Measurements from ENCODE around the gene DUSP22.

DUSP22 gene

DNA sequence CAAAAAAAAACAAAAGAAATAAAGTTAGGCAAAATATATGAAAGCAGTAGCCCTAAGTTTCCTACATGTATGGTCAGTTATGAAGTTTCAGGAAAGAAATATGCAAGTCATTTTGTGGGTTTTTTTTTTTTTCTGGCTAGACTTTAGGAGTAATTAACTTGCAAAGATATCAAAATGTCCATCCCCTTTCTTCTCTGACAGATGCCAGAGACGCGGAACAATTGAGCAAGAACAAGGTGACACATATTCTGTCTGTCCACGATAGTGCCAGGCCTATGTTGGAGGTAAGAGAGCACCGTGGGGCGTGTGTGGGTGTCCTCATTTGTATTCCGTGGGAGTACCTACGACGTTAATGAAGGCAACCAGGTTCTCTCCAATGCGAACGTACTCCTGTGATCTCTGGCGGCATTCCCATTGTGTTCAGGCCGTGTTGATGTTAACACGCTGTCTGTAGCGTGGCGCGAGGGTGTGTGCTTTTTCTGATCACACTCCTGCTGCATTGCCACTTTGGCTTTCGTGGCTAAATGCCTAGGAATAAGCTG is 19.5 kb downstream of the DUSP22 start:
- no peak for DNase-seq

DNA sequence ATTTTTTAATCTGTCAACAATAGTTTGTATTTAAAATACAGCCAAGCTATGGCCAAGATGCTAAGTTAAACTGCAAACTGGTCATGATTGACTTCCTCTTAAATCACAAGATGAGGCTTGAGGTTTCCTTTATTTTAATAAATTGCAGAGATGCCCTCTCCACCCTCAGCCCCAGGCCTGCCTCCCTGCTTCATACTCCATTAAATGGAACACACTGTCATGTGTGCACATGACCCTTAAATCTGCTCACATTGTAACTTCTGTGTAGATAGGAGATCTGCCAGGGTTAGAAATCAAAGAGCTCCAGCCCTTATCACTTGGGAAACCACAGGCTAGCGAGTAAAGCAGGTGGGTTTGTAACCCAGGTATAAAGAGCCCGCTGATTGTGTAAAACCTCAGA is 20.8 kb downstream of the DUSP22 start:
- no peak for DNase-seq

DNA sequence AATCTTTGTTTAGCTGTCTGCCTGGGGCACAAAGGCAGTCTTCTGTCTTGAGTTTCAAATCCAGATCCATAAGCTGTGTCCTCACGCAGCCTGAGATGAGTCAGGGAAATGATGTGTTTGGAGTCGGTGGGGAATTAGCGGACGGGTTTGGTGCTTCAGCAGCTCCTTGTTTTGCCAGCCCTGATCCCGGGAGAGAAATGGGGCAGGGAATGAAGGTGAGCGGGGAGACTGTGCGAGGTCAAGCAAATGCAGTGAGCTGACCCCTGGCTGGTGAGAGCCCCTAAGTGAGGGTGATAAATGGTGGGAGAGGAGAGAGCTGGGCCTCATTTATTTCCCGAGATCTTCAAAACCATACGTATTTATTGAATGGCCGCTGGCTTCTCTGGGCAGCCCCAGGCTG is 21.6 kb downstream of the DUSP22 start:
- DNase-seq, result no peak

DNA sequence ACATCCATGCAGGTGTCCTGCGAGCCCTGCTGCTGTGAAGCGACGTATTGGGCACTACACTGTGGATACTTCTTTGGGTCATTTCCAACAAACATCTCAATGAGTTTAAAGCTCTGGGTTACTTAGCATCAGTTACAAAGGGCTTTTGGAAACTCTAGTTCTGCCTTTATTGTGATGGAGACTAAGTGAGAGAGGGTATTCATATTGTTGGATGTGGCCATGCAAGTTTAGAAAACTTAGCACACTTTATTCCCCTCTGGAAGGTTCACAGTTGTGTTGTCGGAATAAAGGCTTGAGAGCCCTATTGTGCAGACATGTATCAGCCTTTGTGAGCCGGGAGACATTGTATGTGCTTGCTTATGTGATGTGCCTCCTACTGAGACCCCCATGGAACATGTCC is 22.1 kb downstream of the DUSP22 start:
- no peak for DNase-seq

DNA sequence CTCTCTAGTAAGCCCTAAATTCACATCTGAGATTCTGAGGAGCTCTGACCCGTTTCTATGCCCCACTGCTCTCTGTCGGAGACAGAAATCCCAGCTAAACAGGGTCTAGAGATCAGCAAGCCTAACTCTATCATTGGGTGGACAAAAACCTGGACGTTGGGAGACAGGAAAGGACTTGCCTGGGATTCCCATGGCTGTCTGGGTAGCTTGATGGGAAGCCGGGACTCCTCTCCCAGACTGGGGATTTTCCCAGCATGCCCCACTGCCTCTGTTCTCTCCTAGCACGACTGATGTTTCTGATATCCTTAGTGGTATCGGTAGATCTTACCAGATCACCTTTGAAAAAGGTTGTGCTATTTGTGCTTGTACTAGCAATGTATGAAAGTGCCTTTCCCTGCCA is 22.9 kb downstream of the DUSP22 start:
- no peak for DNase-seq

DNA sequence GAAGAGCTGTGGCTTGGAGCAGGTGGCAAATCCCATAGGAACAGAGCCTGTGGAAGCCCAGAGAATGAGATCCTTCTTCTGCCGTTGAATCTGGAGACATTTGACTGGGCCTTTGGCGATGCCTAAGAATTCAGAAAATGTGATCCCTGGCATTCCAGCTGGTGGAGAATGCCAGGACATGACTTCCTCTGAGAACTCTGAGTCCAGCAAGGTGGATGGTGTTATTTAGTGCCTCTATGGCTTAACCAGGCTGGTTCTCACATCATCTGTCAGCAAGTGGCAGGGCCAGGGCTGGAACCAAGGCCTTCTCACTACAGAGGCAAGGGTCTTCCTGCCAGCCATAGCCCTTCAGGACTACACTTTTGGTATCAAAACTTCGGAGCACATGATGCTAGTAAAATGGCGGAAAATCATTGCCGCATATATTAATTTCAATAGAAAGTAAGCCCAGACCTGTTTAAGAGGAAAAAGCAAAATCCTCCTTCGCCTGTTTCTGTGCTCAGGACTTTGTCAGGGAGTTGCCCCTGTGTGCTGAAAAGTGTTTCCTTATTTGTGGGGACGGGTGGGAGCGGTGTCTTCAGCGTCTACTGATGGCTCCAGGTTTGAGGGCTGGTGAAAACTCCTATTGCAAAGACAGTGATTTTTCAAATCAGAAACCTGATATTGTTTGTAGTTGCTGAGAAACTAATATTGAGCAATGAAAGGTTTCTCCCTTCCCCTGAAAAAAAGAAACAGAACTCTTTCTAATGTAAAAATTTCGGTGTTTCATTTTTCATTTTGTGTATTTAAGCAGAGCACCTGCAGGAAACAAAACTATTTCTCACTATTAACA is 23.9 kb downstream of the DUSP22 start:
- no peak for DNase-seq

DNA sequence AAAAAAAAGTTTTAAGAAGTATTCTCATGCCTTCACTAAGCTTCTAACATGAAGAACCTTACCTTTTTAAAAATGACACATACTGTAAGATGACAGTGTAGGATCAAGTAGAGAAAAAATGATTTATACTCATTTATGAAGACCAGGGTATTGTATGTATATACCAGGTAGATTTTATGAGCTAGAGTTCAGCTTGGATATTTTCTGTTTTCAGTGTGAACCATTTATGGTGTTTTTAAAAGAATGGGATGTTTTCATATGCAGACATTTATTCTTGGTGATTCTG is 24.4 kb downstream of the DUSP22 start:
- DNase-seq, result no peak

DNA sequence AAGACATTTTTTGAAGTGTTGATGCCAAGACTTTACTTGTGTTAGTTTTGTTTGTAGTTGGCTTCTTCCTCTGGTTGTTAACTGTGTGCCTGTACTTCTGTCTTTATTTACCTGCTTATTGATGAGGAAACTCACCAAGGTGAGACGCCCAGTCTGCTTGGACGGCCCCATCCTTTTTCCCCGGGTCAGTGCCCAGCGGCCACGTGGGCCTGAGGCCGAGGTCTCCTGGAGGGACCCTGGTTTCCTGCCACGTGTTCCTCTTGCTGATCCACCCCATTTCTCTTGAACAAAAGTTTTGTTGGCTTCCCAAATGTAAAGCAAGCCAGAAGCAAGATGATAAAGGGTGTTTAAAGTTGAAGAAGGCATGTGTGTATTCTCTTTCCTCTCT is 24.8 kb downstream of the DUSP22 start:
- no peak for DNase-seq

DNA sequence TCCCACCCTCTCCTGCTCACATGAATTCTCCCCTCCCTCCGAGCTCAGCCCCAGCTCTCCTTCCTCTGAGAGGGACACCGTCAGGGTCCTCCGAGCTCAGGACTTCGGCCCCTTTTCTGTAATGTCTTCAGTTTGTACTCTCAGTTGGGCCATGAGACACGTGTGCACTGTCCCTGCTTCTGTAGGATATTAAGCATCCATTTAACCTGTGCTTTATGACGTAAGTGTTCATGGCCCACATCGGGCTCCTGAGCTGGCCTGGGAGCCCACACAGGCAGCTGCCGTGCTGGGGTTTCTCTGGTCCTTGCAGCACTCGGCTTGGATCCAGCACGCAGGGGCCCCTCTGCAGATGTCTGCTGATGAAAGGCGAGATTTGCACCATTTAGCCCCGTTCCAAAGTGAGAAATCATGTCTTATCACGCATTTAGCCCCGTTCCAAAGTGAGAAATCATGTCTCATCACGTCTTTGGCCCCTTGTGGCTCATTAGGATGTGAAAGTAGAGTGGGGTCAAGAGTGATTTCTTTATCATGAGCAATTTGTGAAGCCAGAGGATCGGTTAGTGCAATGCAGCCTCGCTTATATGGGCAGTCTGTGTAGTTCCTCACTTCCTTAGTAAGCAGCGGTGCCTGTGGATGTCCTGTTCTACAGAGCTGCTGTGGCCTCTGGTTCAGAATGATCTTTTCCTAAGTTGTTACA is 25.3 kb downstream of the DUSP22 start:
- DNase-seq, result no peak

DNA sequence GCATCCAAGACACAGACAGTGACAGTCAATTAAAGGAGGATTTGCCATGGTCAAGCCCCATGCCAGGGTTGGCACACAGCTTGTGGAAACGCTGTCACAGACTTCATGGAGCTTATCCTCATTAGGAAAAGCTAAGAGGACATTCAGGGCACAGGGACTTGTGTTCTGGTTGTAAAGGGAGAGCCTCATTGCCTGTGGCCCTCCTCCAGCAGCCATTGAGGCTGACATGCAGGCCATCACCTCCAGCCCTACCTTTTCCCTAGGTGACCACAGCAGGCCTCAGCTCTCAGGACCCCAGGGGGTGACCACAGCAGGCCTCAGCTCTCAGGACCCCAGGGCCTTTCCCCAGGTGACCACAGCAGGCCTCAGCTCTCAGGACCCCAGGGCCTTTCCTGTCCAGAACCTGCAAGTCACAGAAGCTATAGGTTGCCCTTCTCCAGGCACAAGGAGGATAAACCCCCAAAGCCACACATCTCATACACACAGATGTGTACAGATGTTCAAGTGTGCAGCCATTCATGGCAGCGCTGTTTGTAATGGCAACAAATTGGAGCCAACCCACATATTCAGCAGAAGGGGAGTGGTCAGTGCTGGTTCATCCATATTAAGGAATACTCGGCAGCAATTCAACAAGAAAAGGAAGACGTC is 26.1 kb downstream of the DUSP22 start:
- DNase-seq, result no peak

DNA sequence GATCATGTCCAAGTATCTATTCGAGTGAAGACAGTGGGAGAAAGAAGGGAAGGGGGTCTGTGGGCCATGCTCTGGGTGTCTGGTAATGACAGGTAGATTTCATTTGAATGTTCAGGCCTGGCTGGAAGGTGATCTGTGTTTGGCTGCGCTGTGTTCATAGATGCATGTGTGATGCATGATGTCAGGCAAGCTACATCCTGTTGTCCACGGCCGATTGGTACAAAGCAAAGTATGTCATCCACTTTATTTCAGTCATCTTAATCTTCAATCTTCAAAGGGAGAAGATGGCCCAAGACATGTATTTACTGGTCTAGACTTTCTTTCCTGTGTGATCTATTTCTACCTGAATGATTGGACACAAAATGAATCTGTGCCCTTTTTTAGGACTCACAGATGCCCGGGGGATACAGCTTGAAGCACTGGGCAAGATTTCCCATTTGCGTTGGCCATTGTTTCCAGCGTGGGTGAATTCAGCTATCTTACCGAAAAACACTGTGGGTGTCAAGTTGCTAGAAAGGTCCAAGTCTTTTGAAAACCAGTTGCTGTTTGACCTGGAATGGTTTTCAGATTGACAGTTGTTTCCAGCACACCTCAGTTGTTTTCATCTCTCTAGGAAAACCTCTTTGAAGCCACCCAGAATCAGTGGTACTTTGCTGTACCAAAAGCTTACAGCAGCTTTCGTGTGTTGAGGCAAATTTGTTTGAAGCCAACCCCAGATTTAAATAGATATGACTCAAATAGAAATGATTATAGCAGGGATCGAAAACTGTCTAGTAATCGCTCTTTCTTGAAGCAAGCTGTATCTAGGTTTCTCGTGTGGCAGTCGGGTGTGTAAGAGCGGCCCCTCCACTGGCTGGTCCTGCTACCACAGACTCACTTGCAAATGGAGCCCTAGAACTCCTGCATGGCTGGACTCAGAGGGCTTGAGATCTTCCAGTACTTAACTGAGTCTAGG is 27.2 kb downstream of the DUSP22 start:
- no peak for DNase-seq

DNA sequence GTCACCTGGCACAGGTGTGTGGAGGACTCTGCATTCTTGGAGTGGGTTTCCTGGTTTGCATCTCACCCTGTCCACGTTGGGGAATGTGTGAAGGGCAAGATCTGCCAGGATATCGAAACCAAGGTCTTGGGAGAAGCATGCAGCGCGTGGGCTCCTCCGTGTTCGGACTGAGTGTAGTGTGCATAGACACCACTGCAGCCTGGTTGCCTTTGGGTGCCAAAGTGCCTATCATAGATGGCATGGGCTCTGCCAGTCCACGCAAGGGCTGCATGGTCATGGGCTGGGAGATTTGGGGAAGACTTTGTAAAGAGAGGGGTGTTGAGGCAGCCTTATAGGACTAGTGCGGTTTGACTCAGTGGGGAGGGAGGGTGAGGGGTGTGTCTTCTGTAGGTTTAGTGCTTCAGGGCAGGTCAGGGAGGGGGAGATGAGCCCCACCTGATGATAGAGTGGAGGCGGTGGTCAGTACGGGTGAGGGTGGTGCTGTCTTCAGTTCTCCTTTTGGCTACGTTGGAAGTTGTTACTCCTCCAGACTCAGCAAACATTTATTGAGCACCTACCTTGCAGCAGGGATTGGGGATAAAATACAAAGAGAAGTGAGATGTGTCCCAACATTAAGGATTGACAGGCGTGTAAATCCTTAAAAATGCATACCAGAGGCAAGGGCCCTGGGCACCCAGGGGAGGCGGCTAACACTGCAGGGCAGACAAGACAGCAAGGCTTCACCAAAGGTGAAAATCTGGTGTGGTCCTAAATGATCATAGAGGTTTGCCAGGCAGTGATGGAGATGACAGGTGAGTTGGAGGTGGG is 28.3 kb downstream of the DUSP22 start:
- DNase-seq, result no peak

DNA sequence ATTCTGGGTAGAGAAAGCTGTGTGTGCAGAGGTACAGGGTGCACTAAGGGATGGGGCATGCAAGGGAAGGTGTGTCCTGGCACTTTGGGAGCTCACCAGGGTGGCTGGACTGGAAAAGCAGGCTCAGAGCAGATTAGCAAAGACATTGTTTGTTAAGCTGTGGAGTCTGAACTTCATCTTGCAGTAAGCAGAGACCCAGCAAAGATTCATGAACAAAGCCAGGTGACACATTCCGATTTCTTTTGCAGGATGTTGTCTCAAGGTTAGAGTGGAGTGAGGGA is 28.8 kb downstream of the DUSP22 start:
- DNase-seq, result no peak

DNA sequence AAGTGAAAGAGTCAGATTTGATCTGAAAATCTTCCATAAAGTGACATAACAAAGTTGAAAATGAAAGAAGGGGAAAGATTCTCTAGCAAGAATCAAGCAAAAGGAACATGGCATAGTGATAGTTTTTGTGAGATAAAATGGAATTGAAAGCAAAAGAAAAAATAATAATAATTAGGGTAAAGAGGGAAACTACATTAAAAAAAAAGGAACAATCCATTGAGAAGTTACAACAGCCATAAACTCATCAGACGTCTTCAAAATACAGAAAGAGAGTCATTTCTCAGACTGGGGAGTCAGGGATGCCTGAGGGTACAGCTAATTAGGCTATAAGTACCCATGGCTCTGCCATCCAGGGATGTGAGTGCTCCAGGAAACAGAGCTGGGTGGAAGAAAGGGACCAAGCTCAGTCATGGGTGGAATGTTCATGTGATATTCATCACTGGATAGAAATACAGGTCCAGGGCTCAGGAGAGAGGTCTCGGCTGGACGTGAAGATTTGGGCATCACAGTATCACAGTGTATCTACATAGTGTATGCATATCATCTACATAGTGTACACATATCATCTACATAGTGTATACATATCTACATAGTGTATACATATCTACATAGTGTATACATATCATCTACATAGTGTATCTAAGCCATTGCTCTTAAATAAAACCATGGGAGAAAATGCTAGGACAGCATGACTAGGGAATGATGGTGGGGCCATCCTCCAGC is 29.4 kb downstream of the DUSP22 start:
- no peak for DNase-seq

DNA sequence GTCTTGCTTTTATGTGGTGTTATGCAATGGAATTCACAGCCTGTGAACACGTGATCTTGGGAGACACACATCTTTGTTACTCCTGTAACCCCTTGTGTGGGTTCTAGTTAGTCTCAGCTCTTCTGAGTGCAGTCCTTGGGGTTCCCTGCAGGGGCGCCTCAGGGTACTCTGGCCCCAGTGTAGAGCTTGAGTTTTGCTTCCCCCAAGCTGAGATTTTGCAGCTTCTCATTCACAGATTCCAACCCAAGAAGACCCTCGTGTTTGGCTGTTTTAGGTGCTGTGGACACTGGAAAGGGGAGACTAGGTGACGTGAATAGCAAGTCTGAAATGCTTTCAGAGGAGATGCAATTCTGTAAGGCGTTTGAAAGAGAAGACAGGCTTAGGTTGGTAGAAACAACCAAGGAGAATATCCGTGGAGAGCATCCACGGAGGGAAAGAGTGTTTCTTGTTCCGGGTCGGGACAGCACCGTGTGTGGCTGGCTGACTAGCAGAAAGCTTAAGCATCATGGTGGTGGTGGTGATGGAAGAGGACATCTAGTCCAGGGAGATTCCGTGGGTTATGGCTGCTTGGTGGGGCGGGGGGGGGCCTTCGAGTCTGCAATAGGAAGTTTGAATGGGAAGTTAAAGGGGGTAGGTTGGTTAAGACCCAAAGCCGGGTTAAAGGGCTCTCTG is 30.1 kb downstream of the DUSP22 start:
- DNase-seq, result no peak

DNA sequence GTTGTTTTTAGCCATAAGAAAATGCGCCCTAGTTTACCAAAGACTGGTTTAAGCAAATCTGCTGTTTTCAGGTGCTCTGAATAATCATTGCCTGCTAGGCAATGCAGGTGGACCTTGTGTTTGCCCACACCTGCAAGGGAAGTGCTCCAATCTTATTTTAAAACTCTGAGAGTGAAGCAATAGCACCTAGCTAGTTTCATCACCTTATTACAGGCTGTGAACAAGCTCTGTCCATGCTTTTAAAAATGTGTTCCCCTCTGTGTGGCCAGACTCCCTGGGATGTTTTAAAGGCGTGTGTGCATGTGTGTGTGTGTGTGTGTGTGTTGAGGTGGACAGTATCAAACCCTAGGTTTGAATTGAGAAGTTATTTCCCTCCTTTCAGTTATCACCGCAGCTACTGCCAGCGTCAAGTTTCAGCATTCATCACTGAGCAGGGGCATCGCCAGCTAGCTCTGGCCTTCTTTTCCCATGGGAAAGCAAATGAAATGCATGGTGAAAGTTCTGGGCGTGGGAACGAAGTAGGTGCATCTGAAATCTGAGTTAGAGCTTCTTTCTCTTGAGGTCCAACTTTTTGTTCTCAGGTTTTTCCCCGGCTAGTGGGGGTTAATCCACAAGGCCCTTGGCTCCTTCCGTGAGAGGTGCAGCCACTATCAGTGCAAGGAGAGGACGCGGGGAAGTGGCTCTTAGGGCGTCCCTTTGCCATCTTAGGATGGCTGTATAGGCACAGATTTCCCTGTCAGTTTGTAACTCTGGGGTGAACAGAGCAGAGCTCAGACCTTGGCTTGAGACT is 30.8 kb downstream of the DUSP22 start:
- no peak for DNase-seq

DNA sequence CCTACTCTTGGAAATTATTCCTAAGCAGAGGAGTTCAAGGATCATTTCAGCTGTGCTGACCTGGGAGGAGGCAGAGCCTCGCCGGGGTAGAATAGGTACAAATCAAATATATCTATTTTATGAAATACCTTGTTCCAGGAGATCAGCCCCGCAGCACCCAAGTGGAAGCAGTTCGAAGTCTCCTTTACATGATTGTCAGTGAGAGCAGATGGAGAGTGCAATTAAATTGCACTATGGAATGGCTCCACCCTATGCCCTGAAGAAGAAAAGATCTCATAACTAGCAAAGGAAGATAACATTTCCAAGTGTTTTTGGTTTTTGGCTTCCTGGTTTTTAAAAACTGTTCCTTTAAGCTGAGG is 31.4 kb downstream of the DUSP22 start:
- DNase-seq, result no peak

DNA sequence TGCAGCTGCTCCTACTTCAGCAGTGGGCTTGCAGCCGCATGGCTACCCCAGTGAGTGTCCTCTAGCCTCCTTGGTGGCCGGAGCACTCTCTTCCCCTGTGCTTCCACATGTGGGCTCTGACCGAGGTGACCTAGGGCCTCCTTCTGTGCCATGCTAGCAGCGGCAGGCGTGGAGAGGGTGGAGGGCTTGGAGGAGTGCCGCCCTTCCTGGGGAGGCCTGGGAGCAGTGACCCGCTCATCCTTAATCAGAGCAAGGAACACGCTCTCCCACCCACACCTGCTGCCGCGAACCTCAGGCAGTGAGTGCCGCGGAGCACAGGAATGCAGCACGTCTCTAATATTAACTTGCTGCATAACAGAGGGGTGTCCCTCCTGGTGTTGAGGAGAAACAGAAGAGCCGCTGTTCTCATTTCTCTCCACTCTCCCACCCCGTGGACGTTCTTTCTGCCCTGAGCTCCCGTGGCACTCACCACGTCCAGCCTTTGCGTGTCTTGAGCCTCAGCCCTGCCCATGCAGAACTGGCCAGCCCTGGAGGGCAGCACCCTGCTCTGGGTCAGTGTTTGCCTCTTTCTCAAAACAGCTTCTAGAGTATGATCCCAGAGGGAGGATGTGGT is 31.9 kb downstream of the DUSP22 start:
- DNase-seq, result no peak

DNA sequence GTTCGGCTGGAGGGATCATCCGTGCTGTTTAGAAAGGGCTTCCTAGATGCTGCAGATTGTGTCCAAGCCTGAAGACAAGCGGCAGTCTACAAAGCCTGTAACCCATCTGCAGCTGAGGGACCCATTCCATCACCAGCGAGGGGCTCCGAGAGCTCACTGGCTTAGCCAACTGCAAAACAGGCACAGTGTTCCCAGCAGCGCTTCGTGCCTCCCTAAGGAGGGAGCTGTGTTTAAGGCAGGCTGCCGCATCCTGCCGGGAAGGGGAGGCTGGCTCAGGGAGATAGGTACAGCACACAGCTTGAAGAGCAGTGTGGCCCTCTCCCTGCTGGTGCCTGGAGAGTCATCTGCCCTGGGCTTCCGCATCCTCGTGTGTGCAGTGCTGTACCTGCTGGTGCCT is 32.4 kb downstream of the DUSP22 start:
- no peak for DNase-seq
